ENCODE data around the gene FBRS.
"Not testable (repeated sequence)": the region's sequence is repeated elsewhere in the genome, so short reads cannot be mapped to it uniquely, and the experiment has no call there.

Gene FBRS

GRCh38 chr16:30657866-30658730 lies at the start of gene FBRS:
TSS of gene FBRS (plus strand) at chr16:30658431. CDS start at chr16:30659519, 1,088 bp downstream.
- DNase-seq: peak; percentile 100

DNA sequence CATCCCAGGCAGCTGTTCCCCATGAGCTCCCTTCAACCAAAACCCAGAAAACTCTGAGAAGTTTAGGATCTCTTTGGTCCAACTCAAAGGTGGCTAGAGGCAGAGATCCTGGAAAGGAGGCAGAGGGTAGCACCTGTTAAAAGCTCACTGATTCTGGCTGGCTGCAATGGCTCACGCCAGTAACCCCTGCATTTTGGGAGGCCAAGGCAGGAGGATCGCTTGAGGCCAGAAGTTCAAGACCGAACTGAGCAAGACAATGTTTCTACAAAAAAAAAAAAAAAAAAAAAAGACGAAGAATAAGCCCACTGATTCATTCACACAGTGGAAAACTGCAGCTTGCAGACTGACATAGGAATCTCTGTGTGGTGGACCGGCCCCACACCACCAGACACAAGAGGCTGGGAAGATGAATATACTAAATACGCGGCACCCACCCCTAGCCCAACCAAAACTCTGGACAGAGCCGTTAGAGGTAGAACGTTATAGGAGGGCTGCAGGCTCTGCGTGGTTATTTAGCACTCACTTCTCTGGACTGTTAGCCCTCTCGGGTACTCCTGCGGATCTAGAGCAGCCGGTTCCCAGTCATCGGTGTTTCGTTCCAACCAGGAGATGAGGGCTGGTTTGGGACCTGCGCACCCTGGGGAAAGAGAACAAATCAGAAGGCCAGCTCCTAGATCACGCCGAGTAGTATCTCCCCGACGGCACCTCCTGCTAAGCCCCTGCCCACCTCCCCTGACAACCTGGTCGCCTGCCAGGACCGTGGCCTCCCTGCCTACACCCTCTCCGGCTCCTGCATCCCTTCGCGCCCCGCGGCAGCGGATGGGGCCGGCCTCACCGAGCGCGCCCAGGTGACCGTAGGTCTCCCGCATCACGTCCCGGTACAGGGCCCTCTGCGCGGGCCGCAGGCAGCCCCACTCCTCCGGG lies 49.0 kb upstream of the FBRS start:
- no peak for DNase-seq

DNA sequence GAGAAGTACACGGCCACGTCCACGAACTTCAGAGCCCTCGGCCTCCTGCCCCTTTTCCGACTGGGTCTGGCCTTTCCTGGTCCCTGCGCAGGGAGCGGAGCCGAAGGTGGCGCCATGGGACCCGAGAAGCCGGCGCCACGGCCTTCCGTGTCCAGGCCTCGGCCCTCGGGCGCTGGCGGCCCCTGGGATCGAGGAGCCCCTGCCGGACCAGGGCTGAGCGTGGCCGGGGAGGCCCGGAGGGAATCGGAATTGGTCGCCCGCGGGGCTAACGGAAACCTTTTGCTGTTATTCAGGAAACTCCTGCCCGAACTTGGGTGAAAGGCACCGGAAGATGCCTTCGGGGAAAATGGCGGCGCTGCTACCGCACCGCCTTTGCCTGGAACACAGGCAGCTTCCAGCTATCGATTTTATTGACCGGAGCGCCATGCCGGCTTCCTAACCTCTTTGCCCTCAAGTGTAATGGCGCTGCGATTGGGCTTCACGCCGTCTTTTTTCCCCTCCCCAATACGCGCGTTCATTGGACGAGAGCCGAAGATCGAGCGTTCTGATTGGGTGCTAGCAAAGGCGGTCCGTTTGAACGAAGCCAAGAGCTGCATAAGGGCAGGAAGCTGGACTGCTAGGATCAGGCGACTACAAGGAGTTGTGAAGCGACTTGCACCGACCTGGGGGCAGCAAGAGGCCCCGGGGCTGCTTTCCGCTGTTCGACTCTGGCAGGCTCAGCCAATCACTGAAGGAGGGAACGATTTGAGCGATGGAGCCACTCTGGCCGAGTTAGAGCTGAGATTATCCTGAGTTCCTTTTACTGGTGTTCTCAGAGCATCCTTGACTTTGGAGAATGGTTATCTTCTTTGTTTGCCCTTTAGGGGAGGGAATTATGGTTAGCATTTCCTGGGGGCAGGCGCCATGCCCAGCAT lies 48.0 kb upstream of the FBRS start, which contains the start of gene ZNF689:
Gene ZNF689 (minus strand): TSS at position 464 of the 914 bp plus-strand sequence. CDS start 348 bp downstream, at position 116.
- peak; percentile 95 for DNase-seq

DNA sequence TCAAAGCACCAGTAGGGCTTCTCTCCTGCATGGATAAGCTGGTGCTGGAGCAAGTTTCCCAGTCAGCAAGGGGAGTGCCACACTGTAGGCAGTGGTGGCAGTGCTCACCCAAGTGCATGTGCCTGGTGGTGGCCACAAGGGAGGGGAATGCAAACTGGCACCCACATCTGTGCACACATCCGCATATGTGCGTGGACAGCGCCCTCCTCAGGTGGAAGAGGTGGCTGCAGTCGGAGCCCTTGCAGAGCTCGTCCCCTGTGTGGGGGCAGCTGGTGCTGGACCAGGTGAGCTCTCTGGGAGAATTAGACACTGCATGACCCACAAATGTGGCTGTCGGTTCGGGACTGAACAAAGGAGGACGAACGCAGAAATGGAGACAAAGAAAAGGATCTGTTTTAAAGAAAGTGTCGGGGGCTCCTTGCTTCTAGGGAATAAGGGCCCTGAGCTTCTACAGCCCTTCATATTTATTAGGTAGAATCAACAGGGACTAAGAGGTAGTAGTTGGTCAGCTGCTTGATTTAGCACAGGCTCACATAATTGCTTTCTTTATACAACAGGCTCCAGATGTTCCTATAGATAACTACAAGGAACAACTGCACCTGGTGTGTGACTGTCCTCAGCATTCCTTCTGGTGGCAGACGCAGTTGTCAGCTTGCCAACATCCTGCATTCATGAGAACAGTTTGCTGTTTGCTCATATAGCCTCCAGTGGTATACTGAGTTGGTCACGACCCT lies 42.7 kb upstream of the FBRS start:
- no peak for DNase-seq

- no peak for DNase-seq
These were observed 39.0 kb upstream of the FBRS start for GRCh38 chr16:30619202-30619601.

GRCh38 chr16:30619638-30620037 lies 38.6 kb upstream of the FBRS start:
- DNase-seq: no peak

DNA sequence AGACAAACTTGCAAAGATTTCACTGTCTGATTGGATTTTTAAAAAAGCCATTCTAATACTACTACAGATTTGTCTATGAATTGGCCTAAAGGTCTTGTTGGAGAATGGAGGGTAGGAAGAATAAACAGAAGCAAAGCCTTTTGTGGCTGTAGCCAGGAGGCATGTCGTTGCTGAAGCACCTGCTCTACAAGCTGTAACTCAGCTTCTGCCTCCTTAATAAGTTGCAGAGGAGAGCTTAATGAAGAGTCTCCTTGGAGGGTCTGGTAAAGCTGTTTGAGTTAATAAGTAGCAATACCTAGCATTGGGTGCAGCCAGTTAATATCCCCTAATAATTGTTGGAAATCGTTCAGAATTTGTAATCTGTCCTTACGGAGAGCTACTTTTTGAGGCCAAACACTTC lies 38.1 kb upstream of the FBRS start:
- DNase-seq: no peak

DNA sequence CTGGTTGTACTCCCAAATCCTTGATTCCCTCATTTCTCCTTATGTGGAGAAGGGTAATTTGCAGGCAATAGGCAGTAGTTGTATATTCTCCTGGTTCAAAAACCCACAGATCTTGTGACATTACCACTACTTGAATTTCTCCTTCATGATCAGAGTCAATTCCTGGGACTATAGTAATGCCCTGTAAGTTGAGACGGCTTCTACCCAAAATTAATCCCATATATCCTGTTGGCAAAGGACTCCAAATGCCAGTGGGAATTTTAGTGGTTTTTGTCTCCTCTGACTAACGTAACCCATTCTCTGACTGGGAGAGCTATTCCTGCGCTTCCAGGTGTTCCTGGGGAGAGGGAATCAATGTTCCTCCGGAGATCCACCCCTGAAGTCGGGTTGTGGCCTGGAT lies 36.5 kb upstream of the FBRS start:
- no peak for DNase-seq

- DNase-seq: no peak
These were observed 35.7 kb upstream of the FBRS start for GRCh38 chr16:30622455-30623032.

DNA sequence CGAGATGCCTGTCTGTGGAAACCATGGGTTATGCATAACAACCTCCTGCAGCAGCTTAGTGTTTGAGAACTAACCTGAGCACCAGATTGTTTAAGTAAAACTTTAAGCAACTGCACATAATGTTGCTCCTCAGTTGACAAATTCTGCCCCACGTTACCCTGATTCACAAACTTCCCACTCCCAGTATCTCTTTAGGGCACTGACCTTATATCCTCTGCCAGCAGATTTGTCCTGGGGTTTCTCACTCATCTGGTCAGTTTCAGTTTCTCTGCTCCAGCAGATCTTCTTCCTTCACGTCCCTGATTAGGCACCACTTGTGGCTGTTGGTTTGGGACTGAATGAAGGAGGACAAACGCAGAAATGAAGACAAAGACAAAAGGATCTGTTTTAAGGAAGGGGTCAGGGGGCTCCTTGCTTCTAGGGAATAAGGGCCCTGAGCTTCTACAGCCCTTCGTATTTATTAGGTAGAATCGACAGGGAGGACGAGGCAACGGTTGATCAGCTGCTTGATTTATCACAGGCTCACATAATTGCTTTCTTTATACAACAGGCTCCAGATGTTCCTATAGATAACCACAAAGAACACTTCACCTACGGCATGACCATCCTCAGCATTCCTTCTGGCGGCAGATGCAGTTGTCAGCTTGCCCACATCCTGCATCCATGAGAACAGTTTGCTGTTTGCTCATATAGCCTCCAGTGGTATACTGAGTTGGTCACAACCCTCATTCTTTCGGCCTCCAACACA lies 34.5 kb upstream of the FBRS start:
- no peak for DNase-seq

GRCh38 chr16:30626236-30626635 lies 32.0 kb upstream of the FBRS start:
- DNase-seq: no peak

DNA sequence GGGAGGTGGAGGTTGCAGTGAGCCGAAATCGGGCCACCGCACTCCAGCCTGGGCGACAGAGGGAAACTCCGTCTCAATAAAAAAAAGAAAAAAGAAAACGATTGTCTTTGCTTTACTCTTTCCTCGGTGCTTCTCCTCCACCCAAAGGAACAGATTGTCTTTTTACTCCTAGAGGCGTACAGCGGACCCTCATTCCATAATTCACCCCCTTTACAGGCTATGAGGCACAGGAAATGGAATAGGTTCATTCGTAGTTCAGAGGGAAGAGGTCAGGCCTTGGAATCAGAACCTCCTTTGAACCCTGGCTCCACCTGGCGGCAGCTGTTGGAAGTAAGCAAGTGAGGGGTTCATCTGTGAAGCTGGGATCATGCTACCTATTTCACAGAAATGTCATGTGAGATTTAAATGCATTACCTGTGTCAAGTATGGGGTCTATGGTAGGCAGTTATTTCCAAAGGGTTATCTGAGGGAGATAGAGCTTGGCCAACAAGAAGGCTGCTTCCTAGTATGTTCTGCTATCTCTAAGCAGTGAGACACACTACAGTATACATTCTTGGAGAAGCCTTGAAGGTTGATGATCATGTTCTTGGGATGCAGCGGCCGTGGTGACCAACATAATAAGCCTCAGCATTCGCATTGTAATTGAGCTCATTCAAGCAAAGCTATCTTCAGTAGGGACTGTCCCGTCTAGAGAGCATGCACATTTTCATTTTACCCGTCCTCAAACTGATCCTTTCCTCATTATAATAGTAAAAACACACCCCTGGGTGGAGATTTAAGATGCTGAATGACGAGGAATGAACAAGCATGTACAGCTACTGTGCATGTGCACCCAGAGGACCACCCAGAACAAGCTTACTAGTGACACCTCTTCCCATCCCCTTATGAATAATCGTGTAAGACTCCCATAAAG lies 29.3 kb upstream of the FBRS start:
- peak; percentile 76 for DNase-seq

- not testable (repeated sequence) for DNase-seq
These were observed 25.8 kb upstream of the FBRS start for GRCh38 chr16:30632454-30632853.

GRCh38 chr16:30633526-30633925 lies 24.7 kb upstream of the FBRS start:
- no peak for DNase-seq

DNA sequence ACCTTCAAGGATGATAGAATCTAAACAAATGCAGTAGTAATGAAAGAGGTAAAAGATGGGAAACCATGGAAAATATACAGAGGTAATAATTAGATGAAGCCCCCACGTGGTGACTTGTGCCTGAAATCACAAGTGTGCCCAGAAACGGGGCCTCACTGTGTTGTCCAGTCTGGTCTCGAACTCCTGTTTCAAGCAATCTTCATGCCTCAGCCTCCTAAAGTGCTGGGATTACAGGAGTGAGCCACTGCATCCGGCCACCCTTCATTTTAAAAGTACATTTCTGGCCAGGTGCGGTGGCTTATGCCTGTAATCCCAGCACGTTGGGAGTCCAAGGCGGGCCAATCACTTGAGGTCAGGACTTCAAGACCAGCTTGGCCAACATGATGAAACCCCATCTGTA lies 21.6 kb upstream of the FBRS start:
- DNase-seq: no peak

DNA sequence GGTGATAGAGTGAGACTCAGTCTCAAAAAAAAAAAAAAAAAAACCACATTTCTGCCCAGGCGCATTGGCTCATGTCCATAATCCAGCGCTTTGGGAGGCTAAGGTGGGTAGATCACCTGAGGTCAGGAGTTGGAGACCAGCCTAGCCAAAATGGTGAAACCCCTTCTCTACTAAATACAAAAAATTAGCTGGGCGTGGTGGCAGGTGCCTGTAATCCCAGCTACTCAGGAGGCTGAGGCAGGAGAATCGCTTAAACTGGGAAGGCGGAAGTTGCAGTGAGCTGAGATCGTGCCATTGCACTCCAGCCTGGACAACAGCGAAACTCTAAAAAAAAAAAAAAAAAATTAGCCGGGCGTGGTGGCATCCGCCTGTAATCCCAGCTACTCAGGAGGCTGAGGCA lies 21.1 kb upstream of the FBRS start:
- DNase-seq: not testable (repeated sequence)

- peak; percentile 16 for DNase-seq
These were observed 20.3 kb upstream of the FBRS start for GRCh38 chr16:30637944-30638343.

DNA sequence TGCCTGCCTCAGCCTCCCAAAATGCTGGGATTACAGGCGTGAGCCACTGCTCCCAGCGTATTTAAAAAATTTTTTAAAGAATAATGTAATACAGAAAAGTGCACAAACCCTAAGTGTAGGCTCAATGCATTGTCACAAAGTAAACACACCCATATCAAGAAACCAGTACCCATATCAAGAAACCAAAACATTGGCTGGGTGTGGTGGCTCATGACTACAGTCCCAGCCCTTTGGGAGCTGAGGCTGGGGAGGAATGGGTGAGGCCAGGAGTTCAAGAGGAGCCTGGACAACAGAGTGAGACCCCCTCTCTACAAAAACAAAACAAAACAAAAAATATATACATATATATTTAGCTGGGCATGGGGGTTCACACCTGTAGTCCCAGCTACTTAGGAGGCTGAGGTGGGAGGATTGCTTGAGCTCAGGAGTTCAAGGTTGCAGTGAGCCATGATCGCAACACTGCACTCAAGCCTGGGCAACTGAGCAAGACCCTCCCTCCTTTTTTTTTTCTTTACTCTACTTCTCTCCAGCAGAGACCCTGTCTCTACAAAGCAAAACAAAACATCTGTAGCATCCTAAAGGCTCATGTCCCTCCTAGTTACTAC lies 16.8 kb upstream of the FBRS start:
- DNase-seq: no peak

DNA sequence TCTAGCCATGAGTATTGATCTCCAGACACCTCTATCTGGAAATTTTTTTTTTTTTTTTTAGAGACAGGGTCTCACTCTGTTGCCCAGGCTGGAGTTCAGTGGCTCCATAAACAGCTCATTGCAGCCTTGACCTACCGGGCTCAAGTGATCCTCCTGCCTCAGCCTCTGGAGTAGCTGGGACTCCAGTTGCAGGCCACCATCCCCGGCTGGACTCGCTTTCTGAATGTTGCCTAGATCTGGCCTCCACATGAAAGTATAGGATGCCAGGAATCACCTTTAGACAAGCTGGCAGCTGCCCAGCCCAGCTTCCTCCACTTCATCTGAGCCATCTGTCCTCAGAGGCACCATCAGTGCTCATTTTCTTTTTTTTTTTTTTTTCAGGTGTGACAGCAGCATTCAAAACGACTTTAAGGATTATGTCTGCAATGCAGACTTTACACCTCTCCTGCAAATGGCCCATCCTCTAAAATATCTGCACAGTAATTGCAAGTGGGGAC lies 13.8 kb upstream of the FBRS start:
- DNase-seq: no peak
